A673 (cell line): ENCODE measurements around the gene DCLK1.

Experiments
- EZH2 ChIP-seq: fragments of 200-600 bp; sonication (generic); IDR thresholded peaks from 2 replicates; pipeline ENCODE4 v1.6.1; 2017; ENCODE audit warnings: borderline replicate concordance, low read depth, mild to moderate bottlenecking, mixed read lengths, antibody characterized with exemption, low read length; ENCODE audit not compliant: poor library complexity, severe bottlenecking
- TF ChIP-seq, protein P1 (sequence below): fragments of 300-800, 200-600 bp; sonication (generic); conservative IDR thresholded peaks from 2 replicates; pipeline ENCODE4 v1.5.1; 2017; ENCODE audit warnings: low read depth, mild to moderate bottlenecking, antibody characterized with exemption, low read length, moderate library complexity, mixed read lengths

DNA sequence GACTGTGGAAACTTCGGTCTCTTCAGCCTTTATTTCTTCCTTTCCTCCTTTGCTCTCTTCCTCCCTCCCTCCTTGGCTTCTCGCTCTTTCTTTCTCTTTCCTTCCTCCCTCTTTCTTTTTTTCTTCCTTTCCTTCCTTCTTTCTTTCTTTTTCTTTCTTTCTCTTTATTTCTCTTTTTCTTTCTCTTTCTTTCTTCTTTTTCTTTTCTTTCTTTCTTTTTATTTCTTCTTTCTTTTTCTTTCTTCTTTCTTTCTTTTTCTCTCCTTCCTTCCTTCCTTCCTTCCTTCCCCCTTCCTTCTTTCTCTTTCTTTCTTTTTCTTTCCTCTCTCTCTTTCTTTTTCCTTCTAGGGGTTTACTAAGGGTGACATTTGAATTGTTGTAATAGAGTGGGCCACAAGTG is 364.5 kb downstream of the DCLK1 start:
- TF ChIP-seq, protein P1, sequence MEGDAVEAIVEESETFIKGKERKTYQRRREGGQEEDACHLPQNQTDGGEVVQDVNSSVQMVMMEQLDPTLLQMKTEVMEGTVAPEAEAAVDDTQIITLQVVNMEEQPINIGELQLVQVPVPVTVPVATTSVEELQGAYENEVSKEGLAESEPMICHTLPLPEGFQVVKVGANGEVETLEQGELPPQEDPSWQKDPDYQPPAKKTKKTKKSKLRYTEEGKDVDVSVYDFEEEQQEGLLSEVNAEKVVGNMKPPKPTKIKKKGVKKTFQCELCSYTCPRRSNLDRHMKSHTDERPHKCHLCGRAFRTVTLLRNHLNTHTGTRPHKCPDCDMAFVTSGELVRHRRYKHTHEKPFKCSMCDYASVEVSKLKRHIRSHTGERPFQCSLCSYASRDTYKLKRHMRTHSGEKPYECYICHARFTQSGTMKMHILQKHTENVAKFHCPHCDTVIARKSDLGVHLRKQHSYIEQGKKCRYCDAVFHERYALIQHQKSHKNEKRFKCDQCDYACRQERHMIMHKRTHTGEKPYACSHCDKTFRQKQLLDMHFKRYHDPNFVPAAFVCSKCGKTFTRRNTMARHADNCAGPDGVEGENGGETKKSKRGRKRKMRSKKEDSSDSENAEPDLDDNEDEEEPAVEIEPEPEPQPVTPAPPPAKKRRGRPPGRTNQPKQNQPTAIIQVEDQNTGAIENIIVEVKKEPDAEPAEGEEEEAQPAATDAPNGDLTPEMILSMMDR = no peak
- TF ChIP-seq EZH2 = no peak
